Thyroid gland (tissue), 4 donors: ENCODE measurements around the gene CA12. TPM values are rescaled to one million over a fixed set of nuclear protein-coding genes. Genes with fewer than 3 reads are reported as not detected.

Experiments
- DNase-seq, 2 donors: peaks; one replicate each; pipeline ENCODE4 v3.0.0-alpha.2; 2019
- H3K27ac ChIP-seq, 3 donors: fragments of 200-600 bp; sonication (generic); 1 replicate in 2 of 3; 2 replicates in 1 of 3; pipeline ENCODE4 v1.5.1; 2016 to 2019; ENCODE audit warnings: mild to moderate bottlenecking in 1 of 3, moderate library complexity in 1 of 3
- H3K27me3 ChIP-seq: fragments of 200-600 bp; sonication (generic); one replicate; pipeline ENCODE4 v1.5.1; 2019
- H3K36me3 ChIP-seq, 2 donors: fragments of 200-600 bp; sonication (generic); one replicate each; pipeline ENCODE4 v1.5.1; 2016 to 2019
- H3K4me1 ChIP-seq, 2 donors: fragments of 200-600 bp; sonication (generic); one replicate each; pipeline ENCODE4 v1.5.1; 2017 to 2019
- H3K4me3 ChIP-seq, 3 donors: fragments of 200-600 bp; sonication (generic); replicated peaks in 1 of 3; 1 replicate in 2 of 3; 2 replicates in 1 of 3; pipeline ENCODE4 v1.5.1; 2016; ENCODE audit warnings: mild to moderate bottlenecking in 1 of 3
- H3K9me3 ChIP-seq: fragments of 200-600 bp; sonication (generic); one replicate; pipeline ENCODE4 v1.5.1; 2017
- CTCF ChIP-seq, 6 experiments: fragments of 200-600 bp in 3 of 6; fragments of 450-650 bp in 3 of 6; sonication (generic) in 3 of 6; IDR thresholded peaks; one replicate each; pipeline ENCODE4 v1.5.1; 2016 to 2019; ENCODE audit warnings: antibody characterized with exemption in 6 of 6, mild to moderate bottlenecking in 2 of 6, inconsistent platforms in 1 of 6, moderate library complexity in 1 of 6
- POLR2A ChIP-seq, 2 donors: fragments of 450-650 bp; IDR thresholded peaks; one replicate each; pipeline ENCODE4 v1.6.1; 2017; ENCODE audit warnings: antibody characterized with exemption in 2 of 2, mild to moderate bottlenecking in 2 of 2, moderate library complexity in 1 of 2
- WGBS, 2 donors: methylation state at CpG; one replicate each; pipeline ENCODE4 v1.1.5; 2017; 5-methylcytosine and 5-hydroxymethylcytosine counted together
- intact Hi-C: fragments of 100-400 bp; cut with DNase I; formaldehyde crosslinking; loops from one replicate; pipeline ENCODE4 v1.15.1; 2023
- total RNA-seq, 4 donors: library from RNA; depleted of rRNA; stranded (reverse); fragments of >200 nt; gene quantifications; one replicate each; pipeline ENCODE4 v1.2.3, GENCODE V29; 2016

The CA12 gene
- total RNA-seq, 4 donors from 2014 or later: 0.33 to 21.9 (median 4.3) TPM

- TF ChIP-seq POLR2A (IDR thresholded peaks at IDR 0.05) (no peak), CTCF (IDR thresholded peaks at IDR 0.05) (no peak)
- whole genome bisulfite sequencing, 2 donors: 59 to 68% methylated on average over 8 of the region's 8 CpGs
- Histone ChIP-seq H3K4me3 (no peak overlapping the region), H3K36me3 (no peaks in the 10 kb centered on the region), H3K9me3 (no peaks in the 10 kb centered on the region), H3K4me1 (peaks cover 18 to 34% of the 10 kb centered on the region in 2 donors), H3K27ac (peak overlapping the region; percentile 28 to 51 (median 50)), H3K27me3 (no peaks in the 10 kb centered on the region)
- DNase-seq: peak; percentile 22 to 34
- intact Hi-C loops: no loop called here
Measured at GRCh38 chr15:63396152-63396928, 14.7 kb upstream of the CA12 start.

- no peak for DNase-seq
- H3K4me3 ChIP-seq: no peak overlapping the region
- H3K4me1 ChIP-seq: peaks cover 23 to 39% of the 10 kb centered on the region in 2 donors
- 72 to 76% methylated on average over 4 of the region's 4 CpGs for WGBS, 2 donors
- no peaks in the 10 kb centered on the region for H3K9me3 ChIP-seq
- no peaks in the 10 kb centered on the region for H3K36me3 ChIP-seq
- intact Hi-C loops: no loop called here
- peak overlapping the region; percentile 28 to 51 (median 50) for H3K27ac ChIP-seq
- no peaks in the 10 kb centered on the region for H3K27me3 ChIP-seq
- TF ChIP-seq POLR2A (IDR thresholded peaks at IDR 0.05): no peak
- no peak for TF ChIP-seq CTCF (IDR thresholded peaks at IDR 0.05)
Measured at GRCh38 chr15:63395730-63396151, 14.1 kb upstream of the CA12 start.

GRCh38 chr15:63392361-63393009, 10.8 kb upstream of the CA12 start:
- TF ChIP-seq POLR2A (IDR thresholded peaks at IDR 0.05): peak in 1 of 2 donors; percentile 25
- no peak for TF ChIP-seq CTCF (IDR thresholded peaks at IDR 0.05)
- no peaks in the 10 kb centered on the region for H3K9me3 ChIP-seq
- intact Hi-C loops: no loop called here
- DNase-seq: peak; percentile 53 to 62
- H3K4me3 ChIP-seq: no peak overlapping the region
- peaks cover 28 to 71% of the 10 kb centered on the region in 2 donors for H3K4me1 ChIP-seq
- H3K36me3 ChIP-seq: no peaks in the 10 kb centered on the region
- H3K27ac ChIP-seq: peak overlapping the region; percentile 45 to 84 (median 60)
- H3K27me3 ChIP-seq: no peaks in the 10 kb centered on the region
- WGBS, 2 donors: 19 to 22% methylated on average over 7 of the region's 7 CpGs

- Histone ChIP-seq H3K27me3 (no peaks in the 10 kb centered on the region), H3K4me1 (peaks cover 27 to 68% of the 10 kb centered on the region in 2 donors), H3K9me3 (no peaks in the 10 kb centered on the region), H3K4me3 (no peak overlapping the region), H3K36me3 (no peaks in the 10 kb centered on the region), H3K27ac (peak overlapping the region; percentile 45 to 84 (median 60))
- DNase-seq: no peak
- intact Hi-C loops: no loop called here
- no peak for TF ChIP-seq POLR2A (IDR thresholded peaks at IDR 0.05)
- TF ChIP-seq CTCF (IDR thresholded peaks at IDR 0.05): no peak
- WGBS, 2 donors: 80 to 83% methylated on average over 6 of the region's 6 CpGs
Measured at GRCh38 chr15:63391669-63392360, 10.2 kb upstream of the CA12 start.
